GM11168 (cell line): ENCODE measurements around the gene AR.

ENCODE experiments used
- in situ Hi-C: fragments of 300-500 bp; cut with MboI; formaldehyde crosslinking; loops from one replicate; pipeline ENCODE4 v1.12.0; 2022; ENCODE audit warnings: low sequenced_read_pairs; ENCODE audit not compliant: unreplicated experiment

The AR gene

GRCh38 chrX:67721321-67721720, 177.5 kb downstream of the AR start:
- in situ Hi-C loops = no loop called here

- in situ Hi-C loops = no loop called here
These were observed 179.9 kb downstream of the AR start for GRCh38 chrX:67723580-67724351.

GRCh38 chrX:67724359-67725110, 180.7 kb downstream of the AR start:
- in situ Hi-C loops = no loop called here

GRCh38 chrX:67725471-67725870, 181.7 kb downstream of the AR start:
- in situ Hi-C loops = no loop called here

- in situ Hi-C loops = no loop called here
These were observed 182.2 kb downstream of the AR start for GRCh38 chrX:67726018-67726417.

GRCh38 chrX:67727576-67727975, 183.8 kb downstream of the AR start:
- in situ Hi-C loops = no loop called here

- in situ Hi-C loops = no loop called here
These were observed 186.5 kb downstream of the AR start for GRCh38 chrX:67730296-67730695.

- in situ Hi-C loops = no loop called here
These were observed 187.2 kb downstream of the AR start for GRCh38 chrX:67731061-67731460.

- in situ Hi-C loops = no loop called here
These were observed 189.0 kb downstream of the AR start for GRCh38 chrX:67732864-67733263.

GRCh38 chrX:67734111-67734753, 190.4 kb downstream of the AR start:
- in situ Hi-C loops = no loop called here

- in situ Hi-C loops = no loop called here
These were observed 205.7 kb downstream of the AR start for GRCh38 chrX:67749536-67749935.

GRCh38 chrX:67750694-67751093, 206.9 kb downstream of the AR start:
- in situ Hi-C loops = no loop called here

GRCh38 chrX:67759018-67759417, 215.2 kb downstream of the AR start:
- in situ Hi-C loops = no loop called here

- in situ Hi-C loops = no loop called here
These were observed 233.3 kb downstream of the AR start for GRCh38 chrX:67777148-67777547.

GRCh38 chrX:67779099-67779498, 235.3 kb downstream of the AR start:
- in situ Hi-C loops = no loop called here
